ENCODE data around the gene PDILT.
"Not testable (repeated sequence)": the region's sequence is repeated elsewhere in the genome, so short reads cannot be mapped to it uniquely, and the experiment has no call there.

The PDILT gene

DNA sequence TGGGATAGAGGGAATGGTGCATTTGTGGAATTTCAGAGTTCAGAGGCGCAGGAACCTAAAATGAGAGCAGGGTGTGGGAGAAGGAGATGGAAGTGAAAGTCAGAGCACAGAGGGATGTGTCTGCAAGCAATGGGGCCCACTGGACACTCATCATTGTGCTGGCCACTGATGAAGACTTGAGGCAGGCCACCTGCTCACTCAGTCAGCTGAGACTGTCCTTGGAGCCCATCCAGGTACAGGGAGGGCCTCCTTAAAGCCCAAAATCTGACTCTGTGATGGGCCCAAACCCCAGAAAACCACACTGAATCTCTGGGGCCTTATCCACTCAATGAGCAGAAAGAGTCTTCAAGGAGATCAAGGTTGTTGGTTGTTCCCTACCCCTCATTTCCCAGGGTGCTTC, 82.9 kb downstream of the PDILT start:
- DNase-seq (ENCODE audit: low read depth in 2 of 2): no peak

- DNase-seq (ENCODE audit: low read depth in 2 of 2): not testable (repeated sequence)
Measured at GRCh38 chr16:20321051-20321450, 83.5 kb downstream of the PDILT start.

DNA sequence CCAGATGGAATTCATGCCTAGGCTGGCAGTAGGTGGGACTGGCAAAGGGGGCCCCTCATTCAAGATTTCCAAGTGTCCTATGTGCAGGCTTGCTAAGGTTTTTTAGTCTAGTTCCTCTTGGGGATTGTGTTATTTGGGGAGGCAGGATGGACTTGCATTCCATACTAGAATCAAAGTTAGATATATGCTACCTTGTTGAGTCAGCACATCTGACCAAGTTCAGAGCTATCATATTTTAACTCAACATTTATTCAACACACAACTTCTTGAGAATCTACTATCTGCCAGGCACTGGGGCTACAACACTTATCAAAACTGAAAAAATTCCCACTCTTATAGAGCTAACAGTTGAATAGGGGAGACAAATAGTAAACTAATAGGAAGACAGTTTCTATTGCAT, 83.9 kb downstream of the PDILT start:
- no peak for DNase-seq (ENCODE audit: low read depth in 2 of 2)

GRCh38 chr16:20320178-20320577, 84.4 kb downstream of the PDILT start:
- no peak for DNase-seq (ENCODE audit: low read depth in 2 of 2)

DNA sequence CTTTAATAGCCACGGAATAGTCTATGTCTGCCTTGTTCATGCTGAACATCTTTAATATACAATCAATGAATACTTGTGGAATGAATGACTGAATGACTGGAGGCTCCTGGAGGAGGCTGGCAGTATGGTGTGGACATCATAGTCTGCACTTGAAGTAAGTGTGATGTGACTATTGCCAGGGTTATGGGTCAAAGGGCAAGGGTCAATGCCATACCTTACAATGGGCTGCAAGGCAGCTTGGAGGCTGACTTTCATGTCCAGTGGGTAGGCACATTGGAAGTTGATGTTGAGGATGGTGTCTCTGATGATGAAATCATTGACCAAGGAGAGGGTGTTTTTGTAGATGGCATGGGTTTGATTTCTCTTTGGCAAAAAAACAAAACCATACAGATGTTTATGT, 85.1 kb downstream of the PDILT start:
- no peak for DNase-seq (ENCODE audit: low read depth in 2 of 2)

DNA sequence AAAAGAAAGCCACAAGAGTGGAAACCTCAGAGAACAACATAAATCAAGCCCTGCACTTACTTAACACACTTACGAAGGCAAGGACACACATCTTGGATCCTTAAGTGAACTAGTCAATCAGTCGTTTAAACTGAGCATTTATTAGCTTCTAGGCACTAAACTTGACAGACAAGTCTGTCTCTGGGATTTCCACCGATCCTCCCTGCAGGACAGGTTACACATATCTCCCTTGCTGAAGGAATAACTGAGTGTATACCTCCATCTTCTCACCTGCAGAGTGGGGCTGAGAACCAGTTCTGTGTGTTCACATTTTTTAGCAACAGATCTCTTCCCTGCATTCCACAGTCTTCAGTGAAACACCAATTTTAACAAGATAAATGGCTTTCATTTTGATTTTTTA, 86.1 kb downstream of the PDILT start:
- no peak for DNase-seq (ENCODE audit: low read depth in 2 of 2)

DNA sequence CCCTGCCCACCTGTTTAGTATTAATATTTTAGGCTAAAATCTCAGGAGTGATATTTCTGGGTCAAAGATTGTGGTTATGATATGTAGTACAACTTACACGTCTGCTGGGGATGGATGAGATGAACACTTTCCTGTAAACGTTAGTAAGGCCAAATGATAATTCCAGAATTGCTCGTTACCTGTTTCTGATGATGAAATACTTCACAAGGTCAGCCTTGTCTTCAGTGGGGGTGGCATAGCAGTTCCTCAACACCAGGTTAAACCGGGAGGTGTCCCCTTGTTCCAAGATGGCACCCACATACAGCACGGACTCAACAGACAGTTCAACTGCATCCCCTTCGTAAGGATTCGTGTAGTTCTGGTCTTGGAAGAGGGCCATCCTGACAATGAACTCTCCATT, 86.5 kb downstream of the PDILT start:
- DNase-seq (ENCODE audit: low read depth in 2 of 2): no peak

DNA sequence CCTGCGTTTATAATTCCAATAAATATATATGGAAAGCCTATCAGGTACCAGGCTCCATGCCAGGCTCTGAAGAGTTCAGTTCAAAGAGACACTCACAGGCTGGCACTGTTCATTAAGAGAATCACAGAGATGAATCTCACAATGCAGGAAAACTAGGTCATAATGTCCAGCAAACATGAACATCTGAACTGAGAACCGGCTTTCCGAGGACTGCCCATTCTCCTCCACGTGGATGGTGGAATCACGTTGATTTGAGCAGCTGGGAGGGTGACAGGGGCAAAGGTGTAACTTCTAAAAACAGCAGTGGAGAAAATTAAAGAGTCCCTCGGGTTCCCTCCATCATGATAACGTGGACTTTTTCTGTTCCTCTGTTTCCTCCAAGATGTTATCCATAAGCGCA, 87.4 kb downstream of the PDILT start:
- no peak for DNase-seq (ENCODE audit: low read depth in 2 of 2)

DNA sequence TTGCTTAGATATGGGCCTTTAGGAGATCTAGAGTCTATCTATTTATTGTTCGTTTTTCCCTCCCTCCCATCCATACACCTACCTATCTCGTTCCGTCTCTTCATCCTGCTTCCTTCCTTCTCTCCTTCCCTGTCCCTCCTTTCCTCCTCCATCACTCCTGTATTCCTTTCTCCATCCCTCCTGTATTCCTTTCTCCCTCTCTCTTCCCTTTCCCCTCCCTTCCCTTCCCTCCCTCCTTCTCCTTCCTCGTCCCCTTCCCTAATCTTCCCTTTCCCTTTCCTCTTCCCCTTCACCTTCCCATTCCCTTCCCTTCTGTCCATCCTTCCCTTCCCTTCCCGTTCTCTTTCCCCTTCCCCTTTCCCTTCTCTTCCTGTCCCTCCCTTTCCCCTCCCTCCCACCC, 87.8 kb downstream of the PDILT start:
- no peak for DNase-seq (ENCODE audit: low read depth in 2 of 2)

- no peak for DNase-seq (ENCODE audit: low read depth in 2 of 2)
Measured at GRCh38 chr16:20315764-20316163, 88.8 kb downstream of the PDILT start.

GRCh38 chr16:20314575-20314974, 90.0 kb downstream of the PDILT start:
- DNase-seq (ENCODE audit: low read depth in 2 of 2): no peak

DNA sequence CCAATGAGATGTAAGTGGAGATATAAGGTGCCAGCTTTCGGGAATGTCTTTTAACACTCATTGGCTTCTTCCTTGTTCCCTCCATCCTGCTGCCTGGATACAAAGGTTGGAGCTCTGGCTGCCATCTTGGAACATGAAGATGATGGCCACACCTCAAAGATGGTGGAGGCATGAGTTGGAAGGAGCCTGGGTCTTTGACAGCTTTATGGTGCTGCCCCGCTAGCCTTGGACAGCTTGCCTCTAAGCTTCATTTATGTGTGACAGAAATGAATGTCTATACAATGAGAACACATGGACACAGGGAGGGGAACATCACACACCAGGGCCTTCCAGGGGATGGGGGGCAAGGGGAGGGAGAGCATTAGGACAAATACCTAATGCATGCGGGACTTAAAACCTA, 90.8 kb downstream of the PDILT start:
- no peak for DNase-seq (ENCODE audit: low read depth in 2 of 2)

DNA sequence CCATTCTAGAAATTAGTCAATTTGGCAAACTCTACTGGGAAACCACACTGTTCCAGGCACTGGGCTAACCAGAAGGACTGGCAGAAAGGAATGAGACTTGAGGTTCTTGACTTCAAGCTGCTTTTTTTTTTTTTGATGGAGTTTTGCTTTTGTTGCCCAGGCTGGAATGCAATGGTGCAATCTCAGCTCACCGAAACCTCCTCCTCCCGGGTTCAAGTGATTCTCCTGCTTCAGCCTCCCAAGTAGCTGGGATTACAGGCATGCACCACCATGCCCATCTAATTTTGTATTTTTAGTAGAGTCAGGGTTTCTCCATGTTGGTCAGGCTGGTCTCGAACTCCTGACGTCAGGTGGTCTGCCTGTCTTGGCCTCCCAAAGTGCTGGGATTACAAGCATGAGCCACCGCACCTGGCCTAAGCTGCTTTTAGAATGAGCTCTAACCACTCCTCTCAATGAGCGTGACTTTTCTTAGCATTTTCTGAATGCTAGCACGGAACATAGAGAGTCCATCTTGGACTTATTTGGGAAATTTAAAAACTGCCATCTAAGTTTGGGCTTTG, 91.9 kb downstream of the PDILT start:
- DNase-seq (ENCODE audit: low read depth in 2 of 2): not testable (repeated sequence)

DNA sequence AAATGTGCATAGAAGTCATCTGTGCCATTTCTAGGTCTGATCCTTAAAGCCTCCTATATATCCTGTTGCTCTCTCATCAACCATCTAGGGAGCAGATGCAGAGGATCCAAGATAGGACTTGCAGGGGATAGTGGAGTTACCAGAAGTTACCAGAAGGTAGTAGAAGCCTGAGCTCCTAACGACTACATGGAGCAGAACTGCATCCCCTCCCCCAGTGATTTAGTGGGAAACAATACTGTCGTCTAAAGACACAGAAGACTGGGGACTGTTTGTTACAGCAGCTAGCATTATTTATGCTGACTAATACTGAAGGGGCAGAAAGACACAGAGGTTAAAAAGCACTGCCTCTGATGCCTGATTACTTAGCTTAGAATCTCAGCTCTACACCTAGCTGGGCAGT, 93.0 kb downstream of the PDILT start:
- DNase-seq (ENCODE audit: low read depth in 2 of 2): no peak

DNA sequence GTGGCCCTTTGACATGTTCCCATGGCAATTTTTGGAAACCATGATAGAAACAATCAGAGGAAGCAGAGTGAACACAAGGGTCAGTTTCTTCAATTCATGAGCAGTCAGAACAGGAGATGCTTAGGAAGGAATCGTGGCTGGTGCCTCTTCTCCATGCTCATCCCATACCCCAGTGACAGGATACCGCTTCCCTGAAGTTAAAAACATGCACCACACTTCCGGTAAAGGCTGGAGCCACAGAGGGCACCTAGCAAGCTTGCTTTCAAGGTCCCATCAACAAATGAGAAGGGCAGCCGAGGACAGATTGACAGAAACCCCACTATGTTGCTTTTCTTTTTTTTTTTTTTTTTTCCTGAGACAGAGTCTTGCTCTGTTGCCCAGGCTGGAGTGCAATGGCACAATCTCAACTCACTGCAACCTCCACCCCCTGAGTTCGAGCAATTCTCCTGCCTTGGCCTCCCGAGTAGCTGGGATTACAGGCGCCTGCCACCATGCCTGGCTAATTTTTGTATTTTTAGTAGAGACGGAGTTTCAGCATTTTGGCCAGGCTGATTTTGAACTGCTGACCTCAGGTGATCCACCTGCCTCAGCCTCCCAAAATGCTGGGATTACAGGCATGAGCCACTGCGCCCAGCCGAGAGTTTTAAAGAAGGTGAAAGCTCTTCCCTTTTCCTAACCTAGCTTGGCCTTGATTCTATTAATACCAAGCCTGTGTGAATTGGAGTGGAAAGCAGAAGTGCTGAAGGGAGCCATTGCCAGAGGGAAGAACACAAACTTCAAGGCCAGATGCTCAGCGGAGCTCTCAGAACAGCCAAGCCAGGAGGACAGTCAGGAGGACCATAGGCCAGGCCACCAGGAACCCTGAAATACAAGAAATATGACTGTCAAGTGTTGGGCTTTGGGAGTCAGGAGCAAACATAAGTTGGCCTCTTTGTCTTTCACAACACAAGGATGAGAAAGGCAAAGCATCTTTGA, 93.8 kb downstream of the PDILT start:
- DNase-seq (ENCODE audit: low read depth in 2 of 2): no peak

DNA sequence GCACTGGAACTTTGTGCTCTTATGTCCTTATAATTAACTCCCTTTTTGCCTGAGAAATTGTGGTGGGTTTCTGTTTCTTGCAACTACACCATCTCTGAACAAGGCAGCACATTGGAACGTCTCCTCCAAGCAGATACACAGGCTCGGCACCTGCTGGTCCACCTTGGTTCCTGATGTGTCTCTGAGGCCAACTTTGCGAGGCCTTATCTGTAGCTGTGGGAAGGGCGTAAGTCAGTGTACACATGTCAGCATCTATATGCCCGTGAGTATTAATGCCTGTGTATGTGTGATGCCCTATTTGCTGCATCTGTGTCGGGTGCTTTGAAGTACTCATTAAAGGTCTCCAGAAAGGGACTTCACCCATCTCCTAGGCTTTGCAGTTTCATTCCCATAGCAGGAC, 94.8 kb downstream of the PDILT start:
- no peak for DNase-seq (ENCODE audit: low read depth in 2 of 2)
